Measurements from ENCODE around the gene SEMA4B. TPM values are rescaled to one million over a fixed set of nuclear protein-coding genes. Genes with fewer than 3 reads are reported as not detected.

SEMA4B gene
- total RNA-seq, 4 donors from 2014 or later, result 43.1 to 104 (median 59.0) TPM

- Histone ChIP-seq H3K27me3 (no peaks in the 10 kb centered on the region), H3K4me3 (no peak overlapping the region), H3K9me3 (no peaks in the 10 kb centered on the region), H3K27ac (peak overlapping the region; percentile 34 to 75 (median 45)), H3K36me3 (peaks cover 0 to 59% (median 24%) of the 10 kb centered on the region in 3 donors), H3K4me1 (peaks cover 0 to 29% (median 22%) of the 10 kb centered on the region in 4 donors)
- WGBS, 2 donors, result 48 to 59% methylated on average over 13 to 17 of the region's 17 CpGs
- no peak for TF ChIP-seq EP300 (IDR thresholded peaks at IDR 0.05)
- TF ChIP-seq POLR2A (IDR thresholded peaks at IDR 0.05), result no peak
- TF ChIP-seq, protein P1, sequence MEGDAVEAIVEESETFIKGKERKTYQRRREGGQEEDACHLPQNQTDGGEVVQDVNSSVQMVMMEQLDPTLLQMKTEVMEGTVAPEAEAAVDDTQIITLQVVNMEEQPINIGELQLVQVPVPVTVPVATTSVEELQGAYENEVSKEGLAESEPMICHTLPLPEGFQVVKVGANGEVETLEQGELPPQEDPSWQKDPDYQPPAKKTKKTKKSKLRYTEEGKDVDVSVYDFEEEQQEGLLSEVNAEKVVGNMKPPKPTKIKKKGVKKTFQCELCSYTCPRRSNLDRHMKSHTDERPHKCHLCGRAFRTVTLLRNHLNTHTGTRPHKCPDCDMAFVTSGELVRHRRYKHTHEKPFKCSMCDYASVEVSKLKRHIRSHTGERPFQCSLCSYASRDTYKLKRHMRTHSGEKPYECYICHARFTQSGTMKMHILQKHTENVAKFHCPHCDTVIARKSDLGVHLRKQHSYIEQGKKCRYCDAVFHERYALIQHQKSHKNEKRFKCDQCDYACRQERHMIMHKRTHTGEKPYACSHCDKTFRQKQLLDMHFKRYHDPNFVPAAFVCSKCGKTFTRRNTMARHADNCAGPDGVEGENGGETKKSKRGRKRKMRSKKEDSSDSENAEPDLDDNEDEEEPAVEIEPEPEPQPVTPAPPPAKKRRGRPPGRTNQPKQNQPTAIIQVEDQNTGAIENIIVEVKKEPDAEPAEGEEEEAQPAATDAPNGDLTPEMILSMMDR (IDR thresholded peaks at IDR 0.05), result peak; percentile 52 to 64 (median 60)
- DNase-seq (ENCODE audit: low spot score in 2 of 2), result no peak
Measured at GRCh38 chr15:90219421-90220141, 18.5 kb downstream of the SEMA4B start.

GRCh38 chr15:90221246-90221900, 20.2 kb downstream of the SEMA4B start:
- no peaks in the 10 kb centered on the region for H3K9me3 ChIP-seq
- peak overlapping the region; percentile 64 to 87 (median 72) for H3K27ac ChIP-seq
- H3K4me1 ChIP-seq, result peaks cover 0 to 29% (median 22%) of the 10 kb centered on the region in 4 donors
- H3K27me3 ChIP-seq, result no peaks in the 10 kb centered on the region
- peaks cover 2 to 77% (median 40%) of the 10 kb centered on the region in 3 donors for H3K36me3 ChIP-seq
- TF ChIP-seq EP300 (IDR thresholded peaks at IDR 0.05) (peak in 1 of 2 donors; percentile 75), POLR2A (IDR thresholded peaks at IDR 0.05) (no peak)
- TF ChIP-seq, protein P1 (IDR thresholded peaks at IDR 0.05), result peak; percentile 71 to 87 (median 80)
- H3K4me3 ChIP-seq, result no peak overlapping the region
- WGBS, 2 donors, result 22 to 30% methylated on average over 14 of the region's 14 CpGs
- peak; percentile 63 to 69 for DNase-seq (ENCODE audit: low spot score in 2 of 2)

DNA sequence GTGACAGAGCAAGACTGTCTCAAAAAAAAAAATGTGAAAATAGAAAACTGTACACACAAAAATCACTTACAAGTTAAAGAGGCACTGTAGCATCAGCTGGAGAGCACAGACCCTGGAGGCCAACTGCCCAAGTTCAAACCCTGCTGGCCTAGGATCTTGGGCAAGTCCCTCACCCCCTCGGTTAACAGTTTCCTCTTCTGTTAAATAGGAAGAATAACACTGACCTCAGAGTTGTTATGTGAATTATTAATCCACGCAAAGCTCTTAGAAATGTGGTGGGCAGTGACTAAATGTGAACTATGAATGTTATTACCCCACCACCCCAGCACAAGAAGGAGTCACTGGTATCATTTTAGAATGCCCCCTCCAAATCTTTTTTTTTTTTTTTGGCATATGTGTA, 21.4 kb downstream of the SEMA4B start:
- TF ChIP-seq, protein P1 (IDR thresholded peaks at IDR 0.05), result no peak
- TF ChIP-seq POLR2A (IDR thresholded peaks at IDR 0.05) (no peak), EP300 (IDR thresholded peaks at IDR 0.05) (no peak)
- peaks cover 0 to 29% (median 22%) of the 10 kb centered on the region in 4 donors for H3K4me1 ChIP-seq
- no peak overlapping the region for H3K4me3 ChIP-seq
- H3K27ac ChIP-seq, result no peak overlapping the region
- no peaks in the 10 kb centered on the region for H3K27me3 ChIP-seq
- DNase-seq (ENCODE audit: low spot score in 2 of 2), result no peak
- H3K9me3 ChIP-seq, result no peaks in the 10 kb centered on the region
- peaks cover 2 to 83% (median 39%) of the 10 kb centered on the region in 3 donors for H3K36me3 ChIP-seq
- WGBS, 2 donors, result 42 to 54% methylated on average over 2 of the region's 2 CpGs

- TF ChIP-seq POLR2A (IDR thresholded peaks at IDR 0.05), result no peak
- TF ChIP-seq, protein P1 (IDR thresholded peaks at IDR 0.05), result no peak
- TF ChIP-seq EP300 (IDR thresholded peaks at IDR 0.05), result no peak
- H3K27me3 ChIP-seq, result no peaks in the 10 kb centered on the region
- H3K36me3 ChIP-seq, result peaks cover 2 to 83% (median 34%) of the 10 kb centered on the region in 3 donors
- no peak overlapping the region for H3K27ac ChIP-seq
- DNase-seq (ENCODE audit: low spot score in 2 of 2), result no peak
- 90 to 93% methylated on average over 22 of the region's 22 CpGs for WGBS, 2 donors
- no peak overlapping the region for H3K4me3 ChIP-seq
- no peaks in the 10 kb centered on the region for H3K9me3 ChIP-seq
- H3K4me1 ChIP-seq, result peaks cover 0 to 29% (median 22%) of the 10 kb centered on the region in 4 donors
Measured at GRCh38 chr15:90223441-90224165, 22.5 kb downstream of the SEMA4B start.
